D341Med (cell line): ENCODE results near the gene GABRG2.

ENCODE experiments used
- DNase-seq: peaks from one replicate; pipeline ENCODE4 v3.0.0; 2012; ENCODE audit warnings: low spot score

GABRG2 gene

DNA sequence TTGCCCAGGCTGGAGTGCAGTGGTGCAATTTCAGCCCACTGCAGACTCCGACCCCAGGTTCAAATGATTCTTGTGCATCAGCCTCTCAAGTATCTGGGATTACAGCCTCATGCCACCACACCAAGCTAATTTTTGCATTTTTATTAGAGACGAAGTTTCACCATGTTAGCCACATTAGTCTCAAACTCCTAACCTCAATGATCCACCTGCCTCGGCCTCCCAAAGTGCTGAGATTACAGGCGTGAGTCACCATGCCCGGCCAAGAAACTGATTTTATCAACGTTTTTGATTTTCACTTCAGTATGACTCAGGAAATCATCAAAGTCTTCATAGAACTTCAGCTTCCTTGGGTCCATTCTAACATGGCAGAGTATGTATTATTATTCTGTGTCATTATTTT, 125.4 kb downstream of the GABRG2 start:
- DNase-seq, result no peak

DNA sequence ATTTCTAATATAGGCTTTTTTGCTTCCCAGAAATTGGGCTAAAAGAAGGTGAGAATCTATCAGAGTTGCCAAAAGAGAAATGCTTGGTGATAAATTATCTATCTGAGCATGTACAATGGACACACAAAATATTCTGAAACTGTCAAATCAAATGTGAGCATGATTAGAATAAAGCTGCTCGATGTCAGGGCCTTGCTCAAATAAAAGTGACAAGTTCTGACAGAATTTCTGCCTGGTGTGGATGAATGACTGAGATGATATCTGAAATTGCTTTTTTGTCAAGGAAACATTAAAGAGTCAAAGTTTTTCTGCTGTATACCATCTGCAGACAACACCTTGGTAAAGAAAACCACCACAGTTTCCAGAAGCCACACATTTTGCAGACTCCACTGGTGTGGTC, 128.8 kb downstream of the GABRG2 start:
- DNase-seq, result no peak

DNA sequence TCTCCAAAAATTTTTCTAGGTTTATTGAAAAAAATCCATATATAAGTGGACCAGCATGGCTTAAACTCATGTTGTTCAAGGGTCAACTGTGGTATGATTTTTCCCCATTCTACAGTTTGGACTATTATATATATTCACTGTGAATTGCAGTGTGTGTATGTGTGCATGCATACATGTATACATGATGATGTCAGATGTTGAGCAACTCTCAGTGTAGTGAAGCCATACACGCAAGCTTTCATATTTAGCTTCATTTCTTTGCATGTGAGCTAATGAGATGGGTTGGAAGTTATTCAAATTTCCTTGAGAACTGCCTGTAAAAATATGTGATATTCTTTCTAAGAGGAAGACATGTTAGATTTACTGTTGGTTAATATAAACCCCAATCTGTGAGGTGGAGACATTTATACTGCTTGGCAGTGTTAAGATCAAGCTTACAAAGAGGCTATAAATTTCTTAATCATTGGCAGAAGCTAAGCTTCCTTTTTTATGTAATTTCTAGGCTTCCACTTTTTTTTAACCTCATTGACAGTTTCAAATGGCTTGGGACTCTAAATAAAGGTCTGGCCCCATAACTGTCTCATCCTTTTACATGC, 134.8 kb downstream of the GABRG2 start:
- no peak for DNase-seq
